ENCODE results near the gene BCL2A1. TPM values are rescaled to one million over a fixed set of nuclear protein-coding genes. Genes with fewer than 3 reads are reported as not detected.
"Not testable (repeated sequence)": the region's sequence is repeated elsewhere in the genome, so short reads cannot be mapped to it uniquely, and the experiment has no call there.

BCL2A1 gene
- total RNA-seq, 1 experiment from 2014 or later: 16.9 TPM

GRCh38 chr15:79929412-79929811, 41.6 kb downstream of the BCL2A1 start:
- POLR2A ChIA-PET (ENCODE audit: unreplicated experiment): no interaction called here
- Histone ChIP-seq H3K9me3 (ENCODE audit: low read length) (no peaks in the 10 kb centered on the region), H4K20me1 (ENCODE audit: low read length) (no peaks in the 10 kb centered on the region), H3K27ac (ENCODE audit: low read length) (no peak overlapping the region), H3K4me3 (ENCODE audit: low read length) (no peak overlapping the region), H3K4me1 (ENCODE audit: insufficient read depth, low read length) (peaks cover 2% of the 10 kb centered on the region; the same call in 1 of the 2 replicates), H3K79me2 (ENCODE audit: low read length) (no peaks in the 10 kb centered on the region), H3K4me2 (ENCODE audit: low read length) (no peak overlapping the region), H3F3A (ENCODE audit: low read length, unreplicated experiment) (no peaks in the 10 kb centered on the region), H3K36me3 (ENCODE audit: low read depth, low read length) (no peaks in the 10 kb centered on the region), H2AFZ (ENCODE audit: low read length) (no peak overlapping the region), H3K9me2 (replicated peaks; ENCODE audit: low read length) (no peaks in the 10 kb centered on the region), H3K9ac (ENCODE audit: low read length) (no peak overlapping the region), H3K27me3 (ENCODE audit: low read length) (no peaks in the 10 kb centered on the region)
- BruUV-seq (replicated peaks): no TSS peak
- ATAC-seq (no peak), DNase-seq (no peak)
- intact Hi-C loops (cut with micrococcal nuclease): no loop called here
- CTCF ChIA-PET: no interaction called here
- TF ChIP-seq EZH2phosphoT487 (IDR thresholded peaks at IDR 0.05; ENCODE audit: borderline replicate concordance, low read length) (no peak), EZH2 (IDR thresholded peaks at IDR 0.05; ENCODE audit: low read length, unreplicated experiment) (no peak), CTCF (conservative IDR thresholded peaks at IDR 0.05; ENCODE audit: low read depth, low read length) (no peak)

- intact Hi-C loops (cut with micrococcal nuclease); ATAC-seq; H3K4me1 ChIP-seq (ENCODE audit: insufficient read depth, low read length); H3K27ac ChIP-seq (ENCODE audit: low read length); CTCF ChIA-PET; H3K4me3 ChIP-seq (ENCODE audit: low read length); H3K9ac ChIP-seq (ENCODE audit: low read length); DNase-seq; H3F3A ChIP-seq (ENCODE audit: low read length, unreplicated experiment); H4K20me1 ChIP-seq (ENCODE audit: low read length); H3K4me2 ChIP-seq (ENCODE audit: low read length); POLR2A ChIA-PET (ENCODE audit: unreplicated experiment); H2AFZ ChIP-seq (ENCODE audit: low read length); H3K9me2 ChIP-seq (replicated peaks; ENCODE audit: low read length); H3K27me3 ChIP-seq (ENCODE audit: low read length); BruUV-seq (replicated peaks): not testable (repeated sequence)
- Histone ChIP-seq H3K9me3 (ENCODE audit: low read length) (peaks cover 10% of the 10 kb centered on the region; the same call in 1 of the 2 replicates), H3K36me3 (ENCODE audit: low read depth, low read length) (peaks cover 11% of the 10 kb centered on the region), H3K79me2 (ENCODE audit: low read length) (peaks cover 24% of the 10 kb centered on the region)
Measured at GRCh38 chr15:79926116-79926515, 44.9 kb downstream of the BCL2A1 start.

GRCh38 chr15:79924379-79924778, 46.6 kb downstream of the BCL2A1 start:
- Histone ChIP-seq H3K4me1 (ENCODE audit: insufficient read depth, low read length) (peaks cover 4% of the 10 kb centered on the region; the same call in 1 of the 2 replicates), H3K9ac (ENCODE audit: low read length) (peak overlapping the region; percentile 75), H3K79me2 (ENCODE audit: low read length) (peaks cover 30% of the 10 kb centered on the region), H3K4me2 (ENCODE audit: low read length) (peak overlapping the region; percentile 85), H3K9me2 (replicated peaks; ENCODE audit: low read length) (no peaks in the 10 kb centered on the region), H3F3A (ENCODE audit: low read length, unreplicated experiment) (no peaks in the 10 kb centered on the region), H2AFZ (ENCODE audit: low read length) (peak overlapping the region; percentile 87), H4K20me1 (ENCODE audit: low read length) (no peaks in the 10 kb centered on the region), H3K4me3 (ENCODE audit: low read length) (peak overlapping the region; percentile 100), H3K9me3 (ENCODE audit: low read length) (peaks cover 10% of the 10 kb centered on the region; the same call in 1 of the 2 replicates), H3K27me3 (ENCODE audit: low read length) (no peaks in the 10 kb centered on the region), H3K27ac (ENCODE audit: low read length) (peak overlapping the region; percentile 57; the same call in 1 of the 2 replicates), H3K36me3 (ENCODE audit: low read depth, low read length) (peaks cover 25% of the 10 kb centered on the region)
- POLR2A ChIA-PET (ENCODE audit: unreplicated experiment): no interaction called here
- intact Hi-C loops (cut with micrococcal nuclease): no loop called here
- no peak for ATAC-seq
- DNase-seq: no peak
- TF ChIP-seq EZH2phosphoT487 (IDR thresholded peaks at IDR 0.05; ENCODE audit: borderline replicate concordance, low read length) (no peak), EZH2 (IDR thresholded peaks at IDR 0.05; ENCODE audit: low read length, unreplicated experiment) (no peak), CTCF (conservative IDR thresholded peaks at IDR 0.05; ENCODE audit: low read depth, low read length) (no peak)
- BruUV-seq (replicated peaks): no TSS peak
- CTCF ChIA-PET: no interaction called here
